NCI-H1930 (cell line): ENCODE data around the gene PLIN5.
"Not testable (repeated sequence)": the region's sequence is repeated elsewhere in the genome, so short reads cannot be mapped to it uniquely, and the experiment has no call there.

ENCODE experiments used
- DNase-seq, 2 experiments: peaks; one replicate each; lab custom pipeline; 2025; lab: John Stamatoyannopoulos, UW

Gene PLIN5

GRCh38 chr19:4543842-4544647 lies 9.0 kb upstream of the PLIN5 start:
- DNase-seq, result no peak

GRCh38 chr19:4542896-4543841 lies 8.1 kb upstream of the PLIN5 start:
- no peak for DNase-seq

- DNase-seq, result not testable (repeated sequence)
These were observed 6.8 kb upstream of the PLIN5 start for GRCh38 chr19:4541806-4542145.

GRCh38 chr19:4541114-4541805 lies 6.2 kb upstream of the PLIN5 start:
- DNase-seq, result no peak

GRCh38 chr19:4539693-4540581 lies 4.9 kb upstream of the PLIN5 start, which contains the start of gene LRG1:
TSS of gene LRG1 (minus strand) at chr19:4540036. CDS start at chr19:4540013, 23 bp downstream.
- DNase-seq, result no peak

- no peak for DNase-seq
These were observed 4.2 kb upstream of the PLIN5 start for GRCh38 chr19:4539169-4539692.

- DNase-seq, result no peak
These were observed 3.6 kb upstream of the PLIN5 start for GRCh38 chr19:4538601-4538954.

- no peak for DNase-seq
These were observed 3.1 kb upstream of the PLIN5 start for GRCh38 chr19:4537953-4538600.

- no peak for DNase-seq
These were observed 1.8 kb upstream of the PLIN5 start for GRCh38 chr19:4536798-4537197.

- no peak for DNase-seq
These were observed 1.1 kb downstream of the PLIN5 start for GRCh38 chr19:4533835-4534424.

- DNase-seq, result no peak
These were observed 1.7 kb downstream of the PLIN5 start for GRCh38 chr19:4533334-4533733.

- no peak for DNase-seq
These were observed 3.4 kb downstream of the PLIN5 start for GRCh38 chr19:4531562-4532165.

GRCh38 chr19:4529924-4530522 lies 5.0 kb downstream of the PLIN5 start:
- DNase-seq, result no peak

- DNase-seq, result no peak
These were observed 6.2 kb downstream of the PLIN5 start for GRCh38 chr19:4528843-4529242.

GRCh38 chr19:4527377-4527776 lies 7.6 kb downstream of the PLIN5 start:
- DNase-seq, result not testable (repeated sequence)

GRCh38 chr19:4525563-4526002 lies 9.4 kb downstream of the PLIN5 start:
- DNase-seq, result no peak

- DNase-seq, result peak in 1 of 2 experiments; percentile 28
These were observed 10.0 kb downstream of the PLIN5 start for GRCh38 chr19:4524808-4525562.

- no peak for DNase-seq
These were observed 11.5 kb downstream of the PLIN5 start for GRCh38 chr19:4523306-4524110.
